HCT116 (cell line): ENCODE measurements around the gene RFLNA. TPM values are rescaled to one million over a fixed set of nuclear protein-coding genes. Genes with fewer than 3 reads are reported as not detected.

Source experiments
- ATAC-seq: fragments of 200-7000 bp; cut with Tn5 transposase; 2 replicates; pipeline ENCODE4 v1.9.1; 2020; ENCODE audit warnings: mild to moderate bottlenecking, moderate library complexity
- BruUV-seq: library from RNA; stranded (reverse); fragments of 400-500 nt; replicated peaks from 2 replicates; lab custom pipeline; 2021; lab: Mats Ljungman, UMichigan
- CTCF ChIA-PET: fragments of 300-600 bp; sonication (Branson Sonifier 250); formaldehyde crosslinking; loops from one replicate; lab custom pipeline; 2021; ENCODE audit warnings: antibody characterized with exemption; lab: Charles Lee
- POLR2A ChIA-PET: fragments of 300-600, 350-600 bp; sonication (Branson Sonifier 250); formaldehyde crosslinking; loops from one replicate; lab custom pipeline; 2021; ENCODE audit warnings: antibody characterized with exemption; lab: Charles Lee
- RAD21 ChIA-PET, 2 experiments: fragments of 300-600 bp; sonication (Branson Sonifier 250); formaldehyde crosslinking; loops; one replicate each; lab custom pipeline; 2023; ENCODE audit warnings: low total read pairs in 2 of 2; ENCODE audit not compliant: uncharacterized antibody in 2 of 2, unreplicated experiment in 2 of 2, low non-redundant PET in 1 of 2; lab: Charles Lee
- DNase-seq: peaks from one replicate; pipeline ENCODE4 v3.0.0-alpha.2; 2010; ENCODE audit warnings: low read depth, low spot score
- H2AFZ ChIP-seq: fragments of 200-600 bp; shearing (Covaris generic), sonication (generic); 2 replicates; pipeline ENCODE4 v1.6.1; 2017; ENCODE audit warnings: low read depth, mixed run types, mixed read lengths, antibody characterized with exemption, low read length; ENCODE audit not compliant: poor library complexity, severe bottlenecking
- H3K27ac ChIP-seq: 2 replicates; pipeline ENCODE4 v1.5.1; 2012; ENCODE audit warnings: low read depth, low read length
- H3K27me3 ChIP-seq: fragments of 200-600 bp; sonication (generic); 2 replicates; pipeline ENCODE4 v1.6.1; 2016; ENCODE audit warnings: mixed run types, low read length, mixed read lengths; ENCODE audit not compliant: insufficient read depth
- H3K36me3 ChIP-seq, 2 experiments: fragments of 200-500 bp in 1 of 2; fragments of 200-600 bp in 1 of 2; sonication (Bioruptor generic) in 1 of 2; sonication (generic) in 1 of 2; 2 replicates each; pipeline versions ENCODE4 v1.5.1 to v1.6.1; 2014 to 2016; ENCODE audit warnings: low read length in 2 of 2, inconsistent platforms in 1 of 2, mixed read lengths in 1 of 2, mixed run types in 1 of 2; ENCODE audit not compliant: insufficient read depth in 2 of 2, control insufficient read depth in 1 of 2
- H3K4me1 ChIP-seq, 2 experiments: fragments of 200-600 bp in 1 of 2; sonication (generic) in 1 of 2; 2 replicates each; pipeline versions ENCODE4 v1.5.1 to v1.6.1; 2012 to 2017; ENCODE audit warnings: low read length in 2 of 2, inconsistent platforms in 1 of 2, mild to moderate bottlenecking in 1 of 2, mixed read lengths in 1 of 2, mixed run types in 1 of 2, moderate library complexity in 1 of 2; ENCODE audit not compliant: insufficient read depth in 2 of 2, control insufficient read depth in 1 of 2
- H3K4me2 ChIP-seq: fragments of 200-600 bp; sonication (generic); 2 replicates; pipeline ENCODE4 v1.6.1; 2017; ENCODE audit warnings: mixed run types, low read length, mixed read lengths
- H3K4me3 ChIP-seq, 2 experiments: fragments of 200-600 bp in 1 of 2; sonication (generic) in 1 of 2; replicated peaks in 1 of 2; 2 replicates each; pipeline ENCODE4 v1.5.1; 2011 to 2016; ENCODE audit warnings: low read length in 2 of 2, control low read depth in 1 of 2, low read depth in 1 of 2, mild to moderate bottlenecking in 1 of 2, mixed read lengths in 1 of 2, mixed run types in 1 of 2
- H3K79me2 ChIP-seq: fragments of 200-600 bp; sonication (generic); 2 replicates; pipeline ENCODE4 v1.6.1; 2017; ENCODE audit warnings: mild to moderate bottlenecking, mixed run types, low read length, moderate library complexity, mixed read lengths; ENCODE audit not compliant: insufficient read depth
- H3K9ac ChIP-seq: fragments of 200-600 bp; sonication (generic); 2 replicates; pipeline ENCODE4 v1.6.1; 2016; ENCODE audit warnings: low read length, mixed read lengths
- H3K9me2 ChIP-seq: fragments of 200-600 bp; sonication (generic), shearing (Covaris generic); 2 replicates; pipeline ENCODE4 v1.6.1; 2017; ENCODE audit warnings: mixed run types, mild to moderate bottlenecking, moderate library complexity; ENCODE audit not compliant: insufficient read depth
- H3K9me3 ChIP-seq, 2 experiments: fragments of 200-500 bp in 1 of 2; fragments of 200-600 bp in 1 of 2; sonication (Bioruptor generic) in 1 of 2; sonication (generic) in 1 of 2; 2 replicates each; pipeline ENCODE4 v1.6.1; 2014 to 2017; ENCODE audit warnings: low read length in 2 of 2, mixed read lengths in 2 of 2, inconsistent platforms in 1 of 2, low read depth in 1 of 2, mild to moderate bottlenecking in 1 of 2, mixed run types in 1 of 2, moderate library complexity in 1 of 2; ENCODE audit not compliant: control insufficient read depth in 1 of 2, insufficient read depth in 1 of 2
- H4K20me1 ChIP-seq: fragments of 200-600 bp; sonication (generic), shearing (Covaris generic); 2 replicates; pipeline ENCODE4 v1.6.1; 2017; ENCODE audit warnings: mixed run types, mild to moderate bottlenecking, moderate library complexity; ENCODE audit not compliant: insufficient read depth
- CTCF ChIP-seq, 3 experiments: fragments of 200-600 bp in 1 of 3; sonication (generic) in 1 of 3; IDR thresholded peaks in 2 of 3; conservative IDR thresholded peaks in 1 of 3; 2 replicates each; pipeline ENCODE4 v1.5.1; 2012 to 2017; ENCODE audit warnings: low read depth in 2 of 3, low read length in 2 of 3, antibody characterized with exemption in 1 of 3, borderline replicate concordance in 1 of 3, control low read depth in 1 of 3, mild to moderate bottlenecking in 1 of 3, mixed read lengths in 1 of 3, mixed run types in 1 of 3, moderate library complexity in 1 of 3; ENCODE audit not compliant: insufficient read depth in 1 of 3
- FOSL1 ChIP-seq: IDR thresholded peaks from 2 replicates; pipeline ENCODE4 v1.6.1; 2012; ENCODE audit warnings: low read depth
- POLR2AphosphoS5 ChIP-seq: IDR thresholded peaks from 2 replicates; pipeline ENCODE4 v1.6.1; 2011; ENCODE audit warnings: mild to moderate bottlenecking, low read depth, low read length, moderate library complexity
- RAD21 ChIP-seq: IDR thresholded peaks from 2 replicates; pipeline ENCODE4 v1.6.1; 2012; ENCODE audit warnings: low read depth, mild to moderate bottlenecking
- REST ChIP-seq: IDR thresholded peaks from 2 replicates; pipeline ENCODE4 v1.6.1; 2012; ENCODE audit warnings: low read depth
- intact Hi-C: fragments of 100-400 bp; cut with micrococcal nuclease; formaldehyde crosslinking; loops from 2 replicates; pipeline ENCODE4 v1.10.0; 2022
- total RNA-seq: library from RNA; stranded (reverse); gene quantifications from one replicate; pipeline ENCODE4 v1.2.1, GENCODE V29; 2021; ENCODE audit not compliant: unreplicated experiment
- TF ChIP-seq, protein P1 (sequence below): IDR thresholded peaks from 2 replicates; pipeline ENCODE4 v1.6.1; 2012

The RFLNA gene
- total RNA-seq, 1 experiment from 2014 or later, result not detected

- no TSS peak for BruUV-seq
- H3K4me1 ChIP-seq, result no peaks in the 10 kb centered on the region
- H4K20me1 ChIP-seq, result no peaks in the 10 kb centered on the region
- intact Hi-C loops, result loop anchor here (1.0 to 5.0 kb wide), 2 partner anchors 269 to 285 kb away; no protein-coding TSS in a partner anchor
- H3K36me3 ChIP-seq, result peaks cover 0 to 16% of the 10 kb centered on the region in 2 experiments; a peak in 2 of 4 replicates
- ChIA-PET POLR2A (no interaction called here), RAD21 (no interaction called here), CTCF (interaction anchor here (1.5 to 2.1 kb wide), 2 partner anchors 267 to 284 kb away, joined by 3 to 7 read pairs; no protein-coding TSS in a partner anchor)
- no peak overlapping the region for H3K4me2 ChIP-seq
- no peak overlapping the region for H2AFZ ChIP-seq
- ATAC-seq (peak; percentile 95), DNase-seq (no peak)
- H3K9ac ChIP-seq, result no peak overlapping the region
- H3K9me3 ChIP-seq, result peaks cover 0 to 7% of the 10 kb centered on the region in 2 experiments; a peak in 1 of 4 replicates
- no peaks in the 10 kb centered on the region for H3K27me3 ChIP-seq
- no peaks in the 10 kb centered on the region for H3K79me2 ChIP-seq
- 0 out of 2 replicates have a peak, but pooled peaks have one; percentile 16 for TF ChIP-seq POLR2AphosphoS5
- no peak for TF ChIP-seq REST
- peak; percentile 80 to 94 (median 94) for TF ChIP-seq CTCF (IDR thresholded peaks at IDR 0.05 in 2 of 3, conservative IDR thresholded peaks at IDR 0.05 in 1 of 3; ENCODE audit: borderline replicate concordance in 1 of 3, insufficient read depth in 1 of 3, low read depth in 2 of 3, low read length in 2 of 3)
- TF ChIP-seq FOSL1, result no peak
- TF ChIP-seq, protein P1, sequence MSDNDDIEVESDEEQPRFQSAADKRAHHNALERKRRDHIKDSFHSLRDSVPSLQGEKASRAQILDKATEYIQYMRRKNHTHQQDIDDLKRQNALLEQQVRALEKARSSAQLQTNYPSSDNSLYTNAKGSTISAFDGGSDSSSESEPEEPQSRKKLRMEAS, result no peak
- TF ChIP-seq RAD21, result peak; percentile 96
- H3K4me3 ChIP-seq, result no peak overlapping the region
- no peaks in the 10 kb centered on the region for H3K9me2 ChIP-seq
- no peak overlapping the region for H3K27ac ChIP-seq
Measured at GRCh38 chr12:124321040-124321481, 26.2 kb downstream of the RFLNA start.
